Right lobe of liver (tissue), 4 donors: Measurements from ENCODE around the gene FARS2.

Experiments
- POLR2A ChIP-seq: fragments of 450-650 bp; IDR thresholded peaks from one replicate; pipeline ENCODE4 v1.6.1; 2017; ENCODE audit warnings: antibody characterized with exemption, mild to moderate bottlenecking
- TF ChIP-seq, protein P1 (sequence below), 4 donors: fragments of 200-600 bp in 3 of 4; fragments of 450-650 bp in 1 of 4; IDR thresholded peaks; one replicate each; pipeline versions ENCODE4 v1.5.1 to v1.8.0; 2016 to 2022; ENCODE audit warnings: antibody characterized with exemption in 4 of 4, mild to moderate bottlenecking in 2 of 4
- donor health status: DM: no; HTN: no; CAD: no.
- donor health status: DM: no; HTN: no; CAD: no.
- donor health status: DM: no; HTN: yes; CAD: no.

GRCh38 chr6:5435449-5435848, 174.1 kb downstream of the FARS2 start:
- no peak for TF ChIP-seq POLR2A
- TF ChIP-seq, protein P1, sequence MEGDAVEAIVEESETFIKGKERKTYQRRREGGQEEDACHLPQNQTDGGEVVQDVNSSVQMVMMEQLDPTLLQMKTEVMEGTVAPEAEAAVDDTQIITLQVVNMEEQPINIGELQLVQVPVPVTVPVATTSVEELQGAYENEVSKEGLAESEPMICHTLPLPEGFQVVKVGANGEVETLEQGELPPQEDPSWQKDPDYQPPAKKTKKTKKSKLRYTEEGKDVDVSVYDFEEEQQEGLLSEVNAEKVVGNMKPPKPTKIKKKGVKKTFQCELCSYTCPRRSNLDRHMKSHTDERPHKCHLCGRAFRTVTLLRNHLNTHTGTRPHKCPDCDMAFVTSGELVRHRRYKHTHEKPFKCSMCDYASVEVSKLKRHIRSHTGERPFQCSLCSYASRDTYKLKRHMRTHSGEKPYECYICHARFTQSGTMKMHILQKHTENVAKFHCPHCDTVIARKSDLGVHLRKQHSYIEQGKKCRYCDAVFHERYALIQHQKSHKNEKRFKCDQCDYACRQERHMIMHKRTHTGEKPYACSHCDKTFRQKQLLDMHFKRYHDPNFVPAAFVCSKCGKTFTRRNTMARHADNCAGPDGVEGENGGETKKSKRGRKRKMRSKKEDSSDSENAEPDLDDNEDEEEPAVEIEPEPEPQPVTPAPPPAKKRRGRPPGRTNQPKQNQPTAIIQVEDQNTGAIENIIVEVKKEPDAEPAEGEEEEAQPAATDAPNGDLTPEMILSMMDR (IDR thresholded peaks at IDR 0.05) = no peak
